ENCODE results near the gene MMRN1.

Gene MMRN1

DNA sequence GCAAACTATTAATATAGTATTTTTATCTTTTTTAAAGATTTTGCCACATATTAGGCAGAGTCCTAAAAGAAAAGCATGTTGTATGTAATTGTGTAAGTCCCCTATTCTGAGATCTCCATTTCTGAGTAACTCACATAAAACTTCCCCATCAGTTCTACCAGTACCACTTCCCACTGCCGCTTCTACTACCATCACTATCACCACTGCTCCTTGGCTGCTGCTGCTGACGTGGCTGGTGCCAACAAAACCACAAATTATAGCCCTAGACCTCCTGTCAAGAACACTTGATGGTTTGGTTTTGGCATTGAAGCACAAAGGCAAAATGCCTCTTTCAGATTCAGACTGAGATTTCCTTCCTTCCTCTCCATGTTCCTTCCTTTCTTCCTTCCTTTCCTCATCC lies 106.4 kb downstream of the MMRN1 start:
- DNase-seq: no peak

DNA sequence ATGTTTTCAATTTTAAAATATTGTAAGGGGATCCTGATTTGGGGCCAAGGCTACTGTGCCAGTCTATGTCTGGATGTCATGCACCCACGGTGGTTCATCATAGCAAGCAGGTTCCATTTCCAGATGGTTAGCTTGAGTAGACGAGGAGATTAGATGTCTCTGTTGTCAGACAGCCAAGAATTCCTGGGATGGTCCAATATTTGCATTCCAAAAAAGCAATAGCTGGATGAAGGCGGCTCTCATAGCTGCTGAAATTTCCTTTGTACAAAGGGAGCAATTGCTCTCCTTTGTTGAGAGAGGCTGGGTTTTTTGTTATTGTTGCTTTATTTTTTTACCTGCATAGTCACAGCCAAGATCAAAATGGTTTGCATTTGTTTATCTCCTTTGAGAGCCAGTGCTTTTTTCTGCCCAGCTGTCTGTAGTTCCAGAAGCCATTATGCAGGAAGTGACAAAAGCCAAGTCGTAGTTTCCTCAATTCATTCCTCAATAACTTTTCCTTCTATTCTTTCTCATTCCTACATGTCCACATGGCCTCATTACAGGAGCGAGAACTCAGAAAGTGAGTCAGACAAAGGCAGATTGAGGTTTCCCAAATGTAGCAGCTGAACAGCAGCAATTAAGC lies 107.9 kb downstream of the MMRN1 start:
- peak; percentile 81 for DNase-seq
